SK-N-SH treated with all-trans-retinoic acid at 6 μM for 48 hours (cell line): ENCODE data around the gene EML6.

Source experiments
- ATAC-seq: fragments of 200-7000 bp; cut with Tn5 transposase; 3 replicates; pipeline ENCODE4 v1.9.1; 2020; ENCODE audit warnings: mild to moderate bottlenecking, moderate library complexity
- ARNTL ChIP-seq: fragments of 450-650 bp; formaldehyde crosslinking; IDR thresholded peaks from 2 replicates; pipeline ENCODE4 v1.5.0; 2020; ENCODE audit warnings: low read depth, mild to moderate bottlenecking, moderate library complexity, borderline replicate concordance
- BACH2 ChIP-seq: fragments of 250-450 bp; sonication (Bioruptor Pico); IDR thresholded peaks from 2 replicates; pipeline ENCODE4 v1.9.0; 2021; ENCODE audit warnings: mild to moderate bottlenecking, borderline replicate concordance
- CSDC2 ChIP-seq: fragments of 250-450 bp; sonication (Bioruptor Pico); IDR thresholded peaks from 2 replicates; pipeline ENCODE4 v1.5.0; 2020; ENCODE audit warnings: mild to moderate bottlenecking, moderate library complexity
- ESRRG ChIP-seq: fragments of 250-450 bp; sonication (Bioruptor Pico); IDR thresholded peaks from 2 replicates; pipeline ENCODE4 v1.6.1; 2021; ENCODE audit warnings: mild to moderate bottlenecking
- GLIS3 ChIP-seq: fragments of 250-450 bp; sonication (Bioruptor Pico); IDR thresholded peaks from 2 replicates; pipeline ENCODE4 v1.5.0; 2020; ENCODE audit warnings: mild to moderate bottlenecking, moderate library complexity
- ISL1 ChIP-seq: fragments of 250-450 bp; sonication (Bioruptor Pico); IDR thresholded peaks from 2 replicates; pipeline ENCODE4 v2.1.2; 2022; ENCODE audit warnings: mild to moderate bottlenecking, moderate library complexity
- OSR1 ChIP-seq: fragments of 250-450 bp; sonication (Bioruptor Pico); IDR thresholded peaks from 2 replicates; pipeline ENCODE4 v1.8.0; 2022; ENCODE audit warnings: moderate library complexity, mild to moderate bottlenecking, inconsistent platforms
- PPARA ChIP-seq: fragments of 250-450 bp; sonication (Bioruptor Pico); IDR thresholded peaks from 2 replicates; pipeline ENCODE4 v1.5.0; 2020; ENCODE audit warnings: mild to moderate bottlenecking, borderline replicate concordance
- RARB ChIP-seq: fragments of 250-450 bp; sonication (Bioruptor Pico); IDR thresholded peaks from 2 replicates; pipeline ENCODE4 v1.8.0; 2021; ENCODE audit warnings: mild to moderate bottlenecking, moderate library complexity
- SNAI2 ChIP-seq: fragments of 250-450 bp; sonication (Bioruptor Pico); IDR thresholded peaks from 2 replicates; pipeline ENCODE4 v1.5.0; 2020; ENCODE audit warnings: mild to moderate bottlenecking, moderate library complexity
- TCF4 ChIP-seq: fragments of 250-450 bp; sonication (Bioruptor Pico); IDR thresholded peaks from 2 replicates; pipeline ENCODE4 v1.8.0; 2021; ENCODE audit warnings: mild to moderate bottlenecking, moderate library complexity, borderline replicate concordance
- TOX ChIP-seq: fragments of 250-450 bp; sonication (Bioruptor Pico); IDR thresholded peaks from 2 replicates; pipeline ENCODE4 v1.8.0; 2021; ENCODE audit warnings: mild to moderate bottlenecking, moderate library complexity, borderline replicate concordance
- ZC3H10 ChIP-seq: fragments of 250-450 bp; sonication (Bioruptor Pico); IDR thresholded peaks from 2 replicates; pipeline ENCODE4 v1.5.1; 2021; ENCODE audit warnings: mild to moderate bottlenecking, moderate library complexity
- ZFP3 ChIP-seq: fragments of 250-450 bp; sonication (Bioruptor Pico); IDR thresholded peaks from 2 replicates; pipeline ENCODE4 v1.5.0; 2020; ENCODE audit warnings: mild to moderate bottlenecking, moderate library complexity
- ZFP30 ChIP-seq: fragments of 450-650 bp; formaldehyde crosslinking; IDR thresholded peaks from 2 replicates; pipeline ENCODE4 v1.5.0; 2022; ENCODE audit warnings: mild to moderate bottlenecking, moderate library complexity
- ZNF565 ChIP-seq: fragments of 450-650 bp; formaldehyde crosslinking; conservative IDR thresholded peaks from 2 replicates; pipeline ENCODE4 v1.5.0; 2020; ENCODE audit warnings: low read depth, mild to moderate bottlenecking, moderate library complexity
- ZNF70 ChIP-seq: fragments of 450-650 bp; formaldehyde crosslinking; IDR thresholded peaks from 2 replicates; pipeline ENCODE4 v1.5.0; 2020; ENCODE audit warnings: mild to moderate bottlenecking, moderate library complexity
- ZNF8 ChIP-seq: fragments of 450-650 bp; formaldehyde crosslinking; IDR thresholded peaks from 2 replicates; pipeline ENCODE4 v1.5.0; 2020; ENCODE audit warnings: mild to moderate bottlenecking, moderate library complexity
- TF ChIP-seq, protein P1 (sequence below): fragments of 250-450 bp; sonication (Bioruptor Pico); IDR thresholded peaks from 2 replicates; pipeline ENCODE4 v1.5.1; 2020; ENCODE audit warnings: low read depth, mild to moderate bottlenecking, moderate library complexity
- TF ChIP-seq, protein P2 (sequence below): fragments of 250-450 bp; sonication (Bioruptor Pico); IDR thresholded peaks from 2 replicates; pipeline ENCODE4 v1.8.0; 2021; ENCODE audit warnings: low read depth, mild to moderate bottlenecking, moderate library complexity, borderline replicate concordance
- TF ChIP-seq, protein P3 (sequence below): fragments of 250-450 bp; sonication (Bioruptor Pico); IDR thresholded peaks from 2 replicates; pipeline ENCODE4 v1.5.0; 2020; ENCODE audit warnings: mild to moderate bottlenecking, moderate library complexity

EML6 gene

DNA sequence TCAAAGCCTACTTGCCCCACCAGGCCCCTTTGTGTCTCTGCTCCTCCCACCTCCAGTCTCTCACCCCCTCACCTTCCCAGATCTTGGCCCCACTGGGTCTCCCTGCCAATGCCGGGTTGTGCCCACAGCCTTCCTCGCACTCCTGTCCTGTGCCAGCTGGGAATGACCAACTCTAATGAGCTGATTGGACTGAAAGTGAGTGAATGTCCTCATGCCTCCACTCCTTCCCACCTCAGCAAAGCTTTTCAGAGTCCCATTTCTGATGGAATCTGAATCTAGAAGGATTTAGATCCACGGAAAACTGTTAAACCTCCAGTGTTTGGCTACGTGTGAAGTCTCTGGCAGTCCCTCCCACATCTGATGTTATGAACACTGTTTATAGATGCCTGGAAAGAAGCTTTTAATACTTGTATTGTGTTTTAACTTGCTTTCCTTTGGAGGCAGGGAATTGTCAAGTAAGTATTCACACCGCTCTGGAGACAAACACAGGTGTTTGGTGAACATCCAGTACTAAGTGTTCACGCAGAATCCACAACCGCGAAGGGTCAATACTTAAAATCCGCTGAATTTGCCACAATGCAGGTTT is 222.9 kb downstream of the EML6 start:
- ATAC-seq, result no peak; the same call in 2 of the 3 replicates
- TF ChIP-seq PPARA (CRISPR knock-in tag), result no peak
- TF ChIP-seq SNAI2 (CRISPR knock-in tag), result no peak
- TF ChIP-seq GLIS3 (CRISPR knock-in tag), result no peak
- no peak for TF ChIP-seq ZNF70 (CRISPR knock-in tag)
- no peak for TF ChIP-seq ZNF8 (CRISPR knock-in tag)
- no peak for TF ChIP-seq ZC3H10 (CRISPR knock-in tag)
- TF ChIP-seq TOX (CRISPR knock-in tag), result no peak
- no peak for TF ChIP-seq ZFP30
- no peak for TF ChIP-seq ESRRG
- TF ChIP-seq ISL1 (CRISPR knock-in tag), result no peak
- TF ChIP-seq, protein P1, sequence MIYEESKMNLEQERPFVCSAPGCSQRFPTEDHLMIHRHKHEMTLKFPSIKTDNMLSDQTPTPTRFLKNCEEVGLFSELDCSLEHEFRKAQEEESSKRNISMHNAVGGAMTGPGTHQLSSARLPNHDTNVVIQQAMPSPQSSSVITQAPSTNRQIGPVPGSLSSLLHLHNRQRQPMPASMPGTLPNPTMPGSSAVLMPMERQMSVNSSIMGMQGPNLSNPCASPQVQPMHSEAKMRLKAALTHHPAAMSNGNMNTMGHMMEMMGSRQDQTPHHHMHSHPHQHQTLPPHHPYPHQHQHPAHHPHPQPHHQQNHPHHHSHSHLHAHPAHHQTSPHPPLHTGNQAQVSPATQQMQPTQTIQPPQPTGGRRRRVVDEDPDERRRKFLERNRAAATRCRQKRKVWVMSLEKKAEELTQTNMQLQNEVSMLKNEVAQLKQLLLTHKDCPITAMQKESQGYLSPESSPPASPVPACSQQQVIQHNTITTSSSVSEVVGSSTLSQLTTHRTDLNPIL (CRISPR knock-in tag), result no peak
- TF ChIP-seq, protein P2, sequence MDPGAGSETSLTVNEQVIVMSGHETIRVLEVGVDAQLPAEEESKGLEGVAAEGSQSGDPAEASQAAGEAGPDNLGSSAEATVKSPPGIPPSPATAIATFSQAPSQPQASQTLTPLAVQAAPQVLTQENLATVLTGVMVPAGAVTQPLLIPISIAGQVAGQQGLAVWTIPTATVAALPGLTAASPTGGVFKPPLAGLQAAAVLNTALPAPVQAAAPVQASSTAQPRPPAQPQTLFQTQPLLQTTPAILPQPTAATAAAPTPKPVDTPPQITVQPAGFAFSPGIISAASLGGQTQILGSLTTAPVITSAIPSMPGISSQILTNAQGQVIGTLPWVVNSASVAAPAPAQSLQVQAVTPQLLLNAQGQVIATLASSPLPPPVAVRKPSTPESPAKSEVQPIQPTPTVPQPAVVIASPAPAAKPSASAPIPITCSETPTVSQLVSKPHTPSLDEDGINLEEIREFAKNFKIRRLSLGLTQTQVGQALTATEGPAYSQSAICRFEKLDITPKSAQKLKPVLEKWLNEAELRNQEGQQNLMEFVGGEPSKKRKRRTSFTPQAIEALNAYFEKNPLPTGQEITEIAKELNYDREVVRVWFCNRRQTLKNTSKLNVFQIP (CRISPR knock-in tag), result no peak
- TF ChIP-seq RARB, result no peak
- no peak for TF ChIP-seq TCF4

DNA sequence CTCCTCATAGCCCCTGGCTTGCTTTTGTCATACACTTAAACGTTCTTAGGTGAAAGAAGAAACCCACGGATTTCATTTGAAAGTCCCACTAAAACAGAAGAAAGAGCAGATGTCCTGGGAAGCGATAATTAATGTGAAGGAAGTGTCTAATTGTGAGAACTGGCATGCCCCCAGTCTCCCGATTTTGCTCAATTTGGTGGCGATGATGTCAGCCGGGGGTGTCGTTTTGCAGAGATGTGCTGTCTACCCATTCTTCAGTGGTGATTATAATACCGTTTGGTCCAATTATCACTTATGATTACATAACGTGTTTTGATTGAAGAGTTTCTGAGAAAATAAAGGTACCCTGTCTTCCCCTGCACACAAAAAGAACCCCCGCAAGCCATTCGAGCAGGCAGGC is 223.7 kb downstream of the EML6 start:
- no peak for TF ChIP-seq ZNF70 (CRISPR knock-in tag)
- TF ChIP-seq, protein P1 (CRISPR knock-in tag), result no peak
- TF ChIP-seq OSR1 (CRISPR knock-in tag), result no peak
- TF ChIP-seq SNAI2 (CRISPR knock-in tag), result no peak
- TF ChIP-seq ZFP3, result no peak
- TF ChIP-seq, protein P3, sequence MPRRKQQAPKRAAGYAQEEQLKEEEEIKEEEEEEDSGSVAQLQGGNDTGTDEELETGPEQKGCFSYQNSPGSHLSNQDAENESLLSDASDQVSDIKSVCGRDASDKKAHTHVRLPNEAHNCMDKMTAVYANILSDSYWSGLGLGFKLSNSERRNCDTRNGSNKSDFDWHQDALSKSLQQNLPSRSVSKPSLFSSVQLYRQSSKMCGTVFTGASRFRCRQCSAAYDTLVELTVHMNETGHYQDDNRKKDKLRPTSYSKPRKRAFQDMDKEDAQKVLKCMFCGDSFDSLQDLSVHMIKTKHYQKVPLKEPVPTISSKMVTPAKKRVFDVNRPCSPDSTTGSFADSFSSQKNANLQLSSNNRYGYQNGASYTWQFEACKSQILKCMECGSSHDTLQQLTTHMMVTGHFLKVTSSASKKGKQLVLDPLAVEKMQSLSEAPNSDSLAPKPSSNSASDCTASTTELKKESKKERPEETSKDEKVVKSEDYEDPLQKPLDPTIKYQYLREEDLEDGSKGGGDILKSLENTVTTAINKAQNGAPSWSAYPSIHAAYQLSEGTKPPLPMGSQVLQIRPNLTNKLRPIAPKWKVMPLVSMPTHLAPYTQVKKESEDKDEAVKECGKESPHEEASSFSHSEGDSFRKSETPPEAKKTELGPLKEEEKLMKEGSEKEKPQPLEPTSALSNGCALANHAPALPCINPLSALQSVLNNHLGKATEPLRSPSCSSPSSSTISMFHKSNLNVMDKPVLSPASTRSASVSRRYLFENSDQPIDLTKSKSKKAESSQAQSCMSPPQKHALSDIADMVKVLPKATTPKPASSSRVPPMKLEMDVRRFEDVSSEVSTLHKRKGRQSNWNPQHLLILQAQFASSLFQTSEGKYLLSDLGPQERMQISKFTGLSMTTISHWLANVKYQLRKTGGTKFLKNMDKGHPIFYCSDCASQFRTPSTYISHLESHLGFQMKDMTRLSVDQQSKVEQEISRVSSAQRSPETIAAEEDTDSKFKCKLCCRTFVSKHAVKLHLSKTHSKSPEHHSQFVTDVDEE, result no peak
- TF ChIP-seq TCF4, result no peak
- TF ChIP-seq ZC3H10 (CRISPR knock-in tag), result no peak
- no peak for TF ChIP-seq ZFP30
- TF ChIP-seq BACH2 (CRISPR knock-in tag), result no peak
- TF ChIP-seq ARNTL, result no peak
- no peak for TF ChIP-seq ZNF565 (CRISPR knock-in tag)
- ATAC-seq, result no peak

DNA sequence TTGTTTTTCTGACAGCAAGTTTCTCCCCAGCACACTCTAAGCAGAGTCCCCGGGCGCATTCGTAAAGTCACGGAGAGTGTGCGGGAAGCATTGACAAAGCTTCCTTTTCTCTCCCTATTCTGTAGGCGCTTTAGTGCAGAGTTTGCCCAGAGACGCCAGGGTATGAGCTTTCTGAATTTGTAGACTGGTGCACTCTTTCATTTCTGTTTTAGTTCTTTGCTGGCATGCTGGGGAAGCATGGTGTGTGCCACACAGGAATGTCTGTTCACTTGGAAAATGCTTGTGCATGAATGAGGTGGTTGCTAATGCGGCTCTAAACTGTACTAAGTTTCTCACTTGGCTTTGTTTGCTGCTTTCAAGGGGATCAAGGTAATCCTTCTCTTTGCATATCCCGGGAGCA is 224.2 kb downstream of the EML6 start:
- no peak for ATAC-seq
- TF ChIP-seq ESRRG (no peak), TOX (CRISPR knock-in tag) (no peak), CSDC2 (CRISPR knock-in tag) (no peak), ZFP3 (no peak), BACH2 (CRISPR knock-in tag) (no peak), SNAI2 (CRISPR knock-in tag) (no peak), ZNF565 (CRISPR knock-in tag) (no peak), ZC3H10 (CRISPR knock-in tag) (no peak)
- TF ChIP-seq, protein P1 (CRISPR knock-in tag), result no peak
- TF ChIP-seq, protein P3, result no peak
